IMR-90 (cell line): ENCODE data around the gene FBXL5. TPM values are rescaled to one million over a fixed set of nuclear protein-coding genes. Genes with fewer than 3 reads are reported as not detected.

Experiments used
- ATAC-seq: fragments of 200-7000 bp; cut with Tn5 transposase; 2 replicates; pipeline ENCODE4 v1.9.1; 2020; ENCODE audit warnings: low read depth, mild to moderate bottlenecking, moderate library complexity
- BruUV-seq: library from RNA; stranded (reverse); fragments of 400-500 nt; replicated peaks from 2 replicates; lab custom pipeline; 2021; lab: Mats Ljungman, UMichigan
- CTCF ChIA-PET: fragments of 300-600 bp; formaldehyde crosslinking; extraction: SDS; loops from one replicate; lab custom pipeline; 2021; ENCODE audit warnings: antibody characterized with exemption; lab: Yijun Ruan, JAX
- POLR2A ChIA-PET: fragments of 300-600 bp; sonication (Branson Sonifier 250); formaldehyde crosslinking; loops from one replicate; lab custom pipeline; 2022; ENCODE audit warnings: antibody characterized with exemption; ENCODE audit not compliant: unreplicated experiment; lab: Charles Lee
- DNase-seq: peaks from one replicate; pipeline ENCODE4 v3.0.0; 2013
- H2AFZ ChIP-seq: replicated peaks from 2 replicates; pipeline ENCODE3; 2013; ENCODE audit warnings: low read length, mild to moderate bottlenecking; ENCODE audit not compliant: poor library complexity
- H2AK5ac ChIP-seq: 2 replicates; pipeline ENCODE4 v1.6.1; 2013; ENCODE audit warnings: low read depth, low read length, inconsistent platforms
- H2AK9ac ChIP-seq: replicated peaks from 2 replicates; pipeline ENCODE3; 2013; ENCODE audit warnings: mild to moderate bottlenecking, low read depth, low read length, moderate library complexity; ENCODE audit not compliant: poor library complexity
- H2BK120ac ChIP-seq: 2 replicates; pipeline ENCODE4 v1.6.1; 2013; ENCODE audit warnings: low read depth, low read length, inconsistent platforms
- H2BK15ac ChIP-seq: 3 replicates; pipeline ENCODE4 v1.6.1; 2013; ENCODE audit warnings: low read depth, low read length, inconsistent platforms
- H2BK20ac ChIP-seq: 2 replicates; pipeline ENCODE4 v1.6.1; 2013; ENCODE audit warnings: low read depth, mild to moderate bottlenecking, inconsistent platforms, low read length, moderate library complexity
- H2BK5ac ChIP-seq: 2 replicates; pipeline ENCODE4 v1.6.1; 2013; ENCODE audit warnings: mild to moderate bottlenecking, low read depth, low read length, inconsistent platforms; ENCODE audit not compliant: poor library complexity, severe bottlenecking
- H3K14ac ChIP-seq: replicated peaks from 2 replicates; pipeline ENCODE4 v1.6.1; 2013; ENCODE audit warnings: low read depth, low read length, inconsistent platforms
- H3K18ac ChIP-seq: 2 replicates; pipeline ENCODE4 v1.6.1; 2013; ENCODE audit warnings: low read depth, low read length, control low read depth
- H3K23ac ChIP-seq: 2 replicates; pipeline ENCODE4 v1.6.1; 2013; ENCODE audit warnings: low read depth, low read length, inconsistent platforms
- H3K27ac ChIP-seq: 2 replicates; pipeline ENCODE4 v1.5.1; 2013; ENCODE audit warnings: mild to moderate bottlenecking, control low read depth, low read length; ENCODE audit not compliant: insufficient read depth
- H3K27me3 ChIP-seq: 2 replicates; pipeline ENCODE4 v1.6.1; 2013; ENCODE audit warnings: low read length; ENCODE audit not compliant: control insufficient read depth, insufficient read depth
- H3K36me3 ChIP-seq: 2 replicates; pipeline ENCODE4 v1.6.1; 2013; ENCODE audit warnings: low read length, mixed read lengths; ENCODE audit not compliant: control insufficient read depth, insufficient read depth
- H3K4ac ChIP-seq: 2 replicates; pipeline ENCODE4 v1.6.1; 2013; ENCODE audit warnings: low read depth, low read length, inconsistent platforms
- H3K4me1 ChIP-seq: 2 replicates; pipeline ENCODE4 v1.6.1; 2013; ENCODE audit warnings: low read length, mixed read lengths; ENCODE audit not compliant: control insufficient read depth, insufficient read depth
- H3K4me2 ChIP-seq: 2 replicates; pipeline ENCODE4 v1.6.1; 2013; ENCODE audit warnings: low read depth, mild to moderate bottlenecking, control low read depth, low read length, moderate library complexity
- H3K4me3 ChIP-seq: 2 replicates; pipeline ENCODE4 v1.5.1; 2013; ENCODE audit warnings: low read depth, mild to moderate bottlenecking, control low read depth, low read length, moderate library complexity; ENCODE audit not compliant: insufficient read depth
- H3K56ac ChIP-seq: 2 replicates; pipeline ENCODE4 v1.6.1; 2013; ENCODE audit warnings: low read length, inconsistent platforms; ENCODE audit not compliant: insufficient read depth; ENCODE audit errors: extremely low read depth
- H3K79me1 ChIP-seq, 2 experiments: 2 replicates each; pipeline ENCODE4 v1.6.1; 2013; ENCODE audit warnings: low read length in 2 of 2, inconsistent platforms in 1 of 2, low read depth in 1 of 2
- H3K9ac ChIP-seq: 2 replicates; pipeline ENCODE4 v1.6.1; 2013; ENCODE audit warnings: low read depth, low read length, control low read depth
- H3K9me1 ChIP-seq: 2 replicates; pipeline ENCODE4 v1.6.1; 2013; ENCODE audit warnings: low read length, inconsistent platforms; ENCODE audit not compliant: insufficient read depth
- H3K9me3 ChIP-seq: 2 replicates; pipeline ENCODE4 v1.6.1; 2013; ENCODE audit warnings: low read length; ENCODE audit not compliant: control insufficient read depth, insufficient read depth
- H4K20me1 ChIP-seq: 2 replicates; pipeline ENCODE4 v1.6.1; 2013; ENCODE audit warnings: low read length, inconsistent platforms; ENCODE audit not compliant: insufficient read depth
- H4K5ac ChIP-seq: 2 replicates; pipeline ENCODE4 v1.6.1; 2013; ENCODE audit warnings: mild to moderate bottlenecking, low read depth, low read length, control low read depth
- H4K8ac ChIP-seq, 2 experiments: 2 replicates each; pipeline ENCODE4 v1.6.1; 2013; ENCODE audit warnings: low read depth in 2 of 2, low read length in 2 of 2, control low read depth in 1 of 2, inconsistent platforms in 1 of 2
- H4K91ac ChIP-seq: 2 replicates; pipeline ENCODE4 v1.6.1; 2013; ENCODE audit warnings: low read depth, low read length, inconsistent platforms; ENCODE audit not compliant: insufficient read depth
- BHLHE40 ChIP-seq: fragments of 150-350 bp; IDR thresholded peaks from 2 replicates; pipeline ENCODE4 v1.6.1; 2016; ENCODE audit warnings: mild to moderate bottlenecking, low read depth, low read length
- CEBPB ChIP-seq: IDR thresholded peaks from 2 replicates; pipeline ENCODE4 v1.6.1; 2012; ENCODE audit warnings: low read depth, low read length, improper control_type of control experiment
- CHD1 ChIP-seq: IDR thresholded peaks from 2 replicates; pipeline ENCODE4 v1.6.1; 2012; ENCODE audit warnings: low read depth, low read length, improper control_type of control experiment
- CTCF ChIP-seq: conservative IDR thresholded peaks from 2 replicates; pipeline ENCODE4 v1.5.1; 2012; ENCODE audit warnings: mild to moderate bottlenecking, low read depth, low read length, improper control_type of control experiment
- ELK1 ChIP-seq: fragments of 150-350 bp; IDR thresholded peaks from 2 replicates; pipeline ENCODE4 v1.6.1; 2016; ENCODE audit warnings: low read depth, mild to moderate bottlenecking, low read length, moderate library complexity, borderline replicate concordance
- FOS ChIP-seq: fragments of 150-350 bp; IDR thresholded peaks from 2 replicates; pipeline ENCODE4 v1.6.1; 2016; ENCODE audit warnings: low read depth, low read length
- MAFK ChIP-seq: IDR thresholded peaks from 2 replicates; pipeline ENCODE4 v1.6.1; 2012; ENCODE audit warnings: low read depth, low read length, improper control_type of control experiment
- MAZ ChIP-seq: IDR thresholded peaks from 2 replicates; pipeline ENCODE4 v1.6.1; 2012; ENCODE audit warnings: low read depth, mild to moderate bottlenecking, low read length, improper control_type of control experiment, moderate library complexity, borderline replicate concordance
- MXI1 ChIP-seq: IDR thresholded peaks from 2 replicates; pipeline ENCODE4 v1.6.1; 2012; ENCODE audit warnings: low read depth, mild to moderate bottlenecking, low read length, moderate library complexity, borderline replicate concordance
- POLR2A ChIP-seq: IDR thresholded peaks from 2 replicates; pipeline ENCODE4 v1.6.1; 2012; ENCODE audit warnings: mild to moderate bottlenecking, low read depth, low read length
- RAD21 ChIP-seq: IDR thresholded peaks from 2 replicates; pipeline ENCODE4 v1.6.1; 2012; ENCODE audit warnings: low read length, improper control_type of control experiment
- RCOR1 ChIP-seq: IDR thresholded peaks from 2 replicates; pipeline ENCODE4 v1.6.1; 2012; ENCODE audit warnings: mild to moderate bottlenecking, low read length, improper control_type of control experiment; ENCODE audit not compliant: insufficient replicate concordance
- RFX5 ChIP-seq: IDR thresholded peaks from 2 replicates; pipeline ENCODE4 v1.8.0; 2012; ENCODE audit warnings: low read depth, mild to moderate bottlenecking, low read length, moderate library complexity
- SMC3 ChIP-seq: fragments of 150-350 bp; IDR thresholded peaks from 2 replicates; pipeline ENCODE4 v1.6.1; 2016; ENCODE audit warnings: low read depth, mild to moderate bottlenecking, antibody characterized with exemption, low read length, moderate library complexity
- WGBS, 2 experiments: methylation state at CpG; one replicate each; pipeline versions ENCODE4 v1.1.5 to v1.1.7; 2013; ENCODE audit warnings: missing lambda C conversion rate in 2 of 2; ENCODE audit not compliant: insufficient read length in 1 of 2; ENCODE audit errors: extremely low coverage in 2 of 2; 5-methylcytosine and 5-hydroxymethylcytosine counted together
- dilution Hi-C: fragments of 300-500 bp; cut with HindIII; formaldehyde crosslinking; loops from one replicate; pipeline ENCODE4 v1.14.3; 2018; ENCODE audit warnings: low sequenced_read_pairs; ENCODE audit not compliant: unreplicated experiment
- in situ Hi-C: fragments of 300-500 bp; cut with MboI; formaldehyde crosslinking; loops from 3 replicates; pipeline ENCODE4 v1.14.3; 2019; ENCODE audit warnings: low sequenced_read_pairs, inconsistent platforms, mixed read lengths
- intact Hi-C: fragments of 100-400 bp; cut with micrococcal nuclease; formaldehyde crosslinking; loops from 2 replicates; pipeline ENCODE4 v1.10.0; 2022
- polyA plus RNA-seq, 3 experiments: library from polyadenylated mRNA; depleted of rRNA; stranded (reverse); fragments of >200 nt; gene quantifications; 2 replicates each; pipeline ENCODE4 v1.2.3, GENCODE V29; 2012; ENCODE audit warnings: low replicate concordance in 1 of 3
- total RNA-seq: library from RNA; depleted of rRNA; stranded (reverse); fragments of >200 nt; gene quantifications from 2 replicates; pipeline ENCODE4 v1.2.3, GENCODE V29; 2012
- TF ChIP-seq, protein P1 (sequence below): fragments of 150-350 bp; IDR thresholded peaks from 2 replicates; pipeline ENCODE4 v1.6.1; 2017; ENCODE audit warnings: mild to moderate bottlenecking, antibody characterized with exemption, low read length, low read depth

Gene FBXL5
- total and polyA plus RNA-seq, 2 of the 4 experiments (the other 2 are of a cell fraction), result 20.3 to 62.6 TPM

DNA sequence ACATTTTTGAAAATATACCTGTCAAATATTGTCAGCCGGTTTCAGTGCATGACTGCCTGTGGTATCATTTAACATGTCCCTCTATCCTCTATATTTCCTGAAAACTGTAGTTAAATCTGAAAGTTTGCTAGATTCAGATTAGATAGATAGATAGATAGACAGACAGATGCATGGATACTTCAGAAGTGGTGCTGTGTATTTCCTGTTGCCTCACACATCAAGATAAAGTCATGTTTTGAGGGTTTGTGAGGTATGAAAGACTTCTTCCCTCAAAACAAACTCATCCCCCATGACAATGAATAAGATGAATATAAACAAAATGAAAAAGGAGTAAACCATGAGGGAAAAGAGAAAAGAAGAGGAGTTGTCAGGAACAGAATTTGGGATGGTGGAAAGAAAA lies 41.7 kb upstream of the FBXL5 start:
- WGBS, 2 experiments, result no CpG with 5 or more reads among the region's 1 CpG
- POLR2A ChIA-PET, result no interaction called here

More for the DNA sequence above, 41.7 kb upstream of the FBXL5 start:
- Histone ChIP-seq H4K5ac (no peak overlapping the region), H3K27me3 (no peaks in the 10 kb centered on the region), H2BK15ac (peak overlapping the region; percentile 47; the same call in 2 of the 3 replicates), H3K4me1 (peaks cover 6% of the 10 kb centered on the region), H2BK5ac (no peak overlapping the region), H3K4ac (peak overlapping the region; percentile 4; the same call in 1 of the 2 replicates), H2BK20ac (0 out of 2 replicates have a peak overlapping the region, but pooled peaks have one; percentile 39), H2AK5ac (0 out of 2 replicates have a peak overlapping the region, but pooled peaks have one; percentile 2), H3K4me2 (no peak overlapping the region), H4K91ac (peak overlapping the region; percentile 17; the same call in 1 of the 2 replicates), H3K9me1 (0 out of 2 replicates have a peak, but pooled peaks cover 8% of the 10 kb centered on the region), H3K9me3 (no peaks in the 10 kb centered on the region), H2AFZ (no peak overlapping the region), H2BK120ac (peak overlapping the region; percentile 52; the same call in 1 of the 2 replicates), H3K9ac (no peak overlapping the region), H3K18ac (peak overlapping the region; percentile 8; the same call in 1 of the 2 replicates), H3K14ac (no peak overlapping the region), H2AK9ac (no peak overlapping the region), H3K79me1 (peaks cover 2 to 11% of the 10 kb centered on the region in 2 experiments; a peak in 2 of 4 replicates), H3K56ac (no peak overlapping the region), H4K8ac (peak overlapping the region; percentile 7 to 12; a peak in 2 of 4 replicates), H4K20me1 (no peaks in the 10 kb centered on the region), H3K27ac (no peak overlapping the region), H3K4me3 (no peak overlapping the region), H3K23ac (no peak overlapping the region), H3K36me3 (no peaks in the 10 kb centered on the region)
- dilution Hi-C loops (no loop called here), intact Hi-C loops (no loop called here), in situ Hi-C loops (loop anchor here (25.0 kb wide), 1 partner anchor 685 kb away; the partner anchor contains the start of gene CPEB2)
- TF ChIP-seq CHD1, result no peak
- TF ChIP-seq ELK1, result no peak
- TF ChIP-seq CTCF, result no peak
- no peak for TF ChIP-seq MAZ
- TF ChIP-seq MAFK, result no peak
- TF ChIP-seq RCOR1, result no peak
- TF ChIP-seq BHLHE40, result no peak
- TF ChIP-seq CEBPB, result no peak
- no peak for TF ChIP-seq MXI1
- TF ChIP-seq SMC3, result no peak
- no peak for TF ChIP-seq RFX5
- no peak for TF ChIP-seq POLR2A
- TF ChIP-seq RAD21, result no peak
- TF ChIP-seq, protein P1, sequence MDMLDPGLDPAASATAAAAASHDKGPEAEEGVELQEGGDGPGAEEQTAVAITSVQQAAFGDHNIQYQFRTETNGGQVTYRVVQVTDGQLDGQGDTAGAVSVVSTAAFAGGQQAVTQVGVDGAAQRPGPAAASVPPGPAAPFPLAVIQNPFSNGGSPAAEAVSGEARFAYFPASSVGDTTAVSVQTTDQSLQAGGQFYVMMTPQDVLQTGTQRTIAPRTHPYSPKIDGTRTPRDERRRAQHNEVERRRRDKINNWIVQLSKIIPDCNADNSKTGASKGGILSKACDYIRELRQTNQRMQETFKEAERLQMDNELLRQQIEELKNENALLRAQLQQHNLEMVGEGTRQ, result no peak
- no peak for TF ChIP-seq FOS
- no TSS peak for BruUV-seq
- CTCF ChIA-PET, result no interaction called here
- DNase-seq, result no peak
- ATAC-seq, result no peak
